Parathyroid adenoma (tissue), 2 donors: Measurements from ENCODE around the gene MRPL32.

Experiments used
- H2AFZ ChIP-seq: fragments of 300-600 bp; sonication (generic); one replicate; pipeline ENCODE4 v1.7.0; 2017; ENCODE audit warnings: antibody characterized with exemption, mild to moderate bottlenecking
- H3K27ac ChIP-seq: fragments of 300-600 bp; sonication (generic); one replicate; pipeline ENCODE4 v1.7.0; 2017
- H3K27me3 ChIP-seq: fragments of 300-600 bp; sonication (generic); one replicate; pipeline ENCODE4 v1.7.0; 2017; ENCODE audit warnings: low read length; ENCODE audit not compliant: control insufficient read depth, insufficient read depth
- H3K36me3 ChIP-seq: fragments of 300-600 bp; sonication (generic); one replicate; pipeline ENCODE4 v1.7.0; 2017; ENCODE audit warnings: low read length; ENCODE audit not compliant: control insufficient read depth, insufficient read depth
- H3K4me1 ChIP-seq: fragments of 300-600 bp; sonication (generic); one replicate; pipeline ENCODE4 v1.7.0; 2017; ENCODE audit warnings: control low read depth
- H3K4me2 ChIP-seq: fragments of 300-600 bp; sonication (generic); one replicate; pipeline ENCODE4 v1.7.0; 2017; ENCODE audit warnings: low read length
- H3K4me3 ChIP-seq: fragments of 300-600 bp; sonication (generic); one replicate; pipeline ENCODE4 v1.7.0; 2017; ENCODE audit warnings: low read depth, low read length
- H3K79me2 ChIP-seq: fragments of 300-600 bp; sonication (generic); one replicate; pipeline ENCODE4 v1.7.0; 2017; ENCODE audit warnings: control low read depth
- H3K9ac ChIP-seq: fragments of 300-600 bp; sonication (generic); one replicate; pipeline ENCODE4 v1.7.0; 2017; ENCODE audit warnings: mild to moderate bottlenecking
- H3K9me3 ChIP-seq: fragments of 300-600 bp; sonication (generic); one replicate; pipeline ENCODE4 v1.7.0; 2017; ENCODE audit warnings: low read length; ENCODE audit not compliant: control insufficient read depth
- TF ChIP-seq, protein P1 (sequence below): fragments of 300-600 bp; sonication (generic); IDR thresholded peaks from one replicate; pipeline ENCODE4 v1.7.0; 2017; ENCODE audit warnings: antibody characterized with exemption, mild to moderate bottlenecking
- donor health status: primary hyperparathyroidism.

Gene MRPL32

DNA sequence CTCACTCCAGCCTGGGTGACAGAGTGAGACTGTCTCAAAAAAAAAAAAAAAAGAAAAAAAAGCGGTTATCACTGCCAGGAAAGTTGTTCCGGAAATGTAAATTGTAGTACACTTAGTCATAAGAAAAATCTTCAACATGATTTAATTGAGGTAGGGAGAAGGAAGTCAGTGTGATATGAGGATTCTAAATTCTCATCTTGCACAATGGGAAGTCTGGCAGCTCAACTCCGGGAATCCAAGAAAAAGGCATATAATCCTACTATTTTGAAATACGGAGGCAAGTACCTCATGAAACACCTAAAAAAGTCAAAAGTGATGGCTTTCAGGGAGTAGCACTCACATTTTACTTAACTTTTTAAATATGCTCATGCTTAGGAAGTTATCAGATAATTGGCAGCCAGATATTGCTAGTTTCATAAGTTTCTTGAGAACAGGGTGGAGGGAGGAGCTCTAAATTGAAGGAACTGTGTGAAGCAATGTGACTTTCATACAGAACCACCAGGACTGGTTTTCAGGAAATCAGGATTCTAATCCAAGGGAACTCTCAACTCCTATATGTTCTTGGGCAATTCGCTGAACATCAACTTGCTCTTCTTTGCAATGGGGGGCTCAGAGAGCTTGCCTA lies 17.6 kb upstream of the MRPL32 start:
- Histone ChIP-seq H2AFZ (no peak overlapping the region), H3K79me2 (no peaks in the 10 kb centered on the region), H3K4me2 (no peak overlapping the region), H3K9ac (no peak overlapping the region), H3K4me3 (no peak overlapping the region), H3K9me3 (no peaks in the 10 kb centered on the region), H3K27me3 (no peaks in the 10 kb centered on the region), H3K36me3 (no peaks in the 10 kb centered on the region), H3K27ac (no peak overlapping the region), H3K4me1 (peaks cover 14% of the 10 kb centered on the region)
- TF ChIP-seq, protein P1, sequence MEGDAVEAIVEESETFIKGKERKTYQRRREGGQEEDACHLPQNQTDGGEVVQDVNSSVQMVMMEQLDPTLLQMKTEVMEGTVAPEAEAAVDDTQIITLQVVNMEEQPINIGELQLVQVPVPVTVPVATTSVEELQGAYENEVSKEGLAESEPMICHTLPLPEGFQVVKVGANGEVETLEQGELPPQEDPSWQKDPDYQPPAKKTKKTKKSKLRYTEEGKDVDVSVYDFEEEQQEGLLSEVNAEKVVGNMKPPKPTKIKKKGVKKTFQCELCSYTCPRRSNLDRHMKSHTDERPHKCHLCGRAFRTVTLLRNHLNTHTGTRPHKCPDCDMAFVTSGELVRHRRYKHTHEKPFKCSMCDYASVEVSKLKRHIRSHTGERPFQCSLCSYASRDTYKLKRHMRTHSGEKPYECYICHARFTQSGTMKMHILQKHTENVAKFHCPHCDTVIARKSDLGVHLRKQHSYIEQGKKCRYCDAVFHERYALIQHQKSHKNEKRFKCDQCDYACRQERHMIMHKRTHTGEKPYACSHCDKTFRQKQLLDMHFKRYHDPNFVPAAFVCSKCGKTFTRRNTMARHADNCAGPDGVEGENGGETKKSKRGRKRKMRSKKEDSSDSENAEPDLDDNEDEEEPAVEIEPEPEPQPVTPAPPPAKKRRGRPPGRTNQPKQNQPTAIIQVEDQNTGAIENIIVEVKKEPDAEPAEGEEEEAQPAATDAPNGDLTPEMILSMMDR: no peak

GRCh38 chr7:42915356-42915755 lies 16.8 kb upstream of the MRPL32 start:
- H3K9ac ChIP-seq: no peak overlapping the region
- H3K27ac ChIP-seq: no peak overlapping the region
- H3K36me3 ChIP-seq: no peaks in the 10 kb centered on the region

DNA sequence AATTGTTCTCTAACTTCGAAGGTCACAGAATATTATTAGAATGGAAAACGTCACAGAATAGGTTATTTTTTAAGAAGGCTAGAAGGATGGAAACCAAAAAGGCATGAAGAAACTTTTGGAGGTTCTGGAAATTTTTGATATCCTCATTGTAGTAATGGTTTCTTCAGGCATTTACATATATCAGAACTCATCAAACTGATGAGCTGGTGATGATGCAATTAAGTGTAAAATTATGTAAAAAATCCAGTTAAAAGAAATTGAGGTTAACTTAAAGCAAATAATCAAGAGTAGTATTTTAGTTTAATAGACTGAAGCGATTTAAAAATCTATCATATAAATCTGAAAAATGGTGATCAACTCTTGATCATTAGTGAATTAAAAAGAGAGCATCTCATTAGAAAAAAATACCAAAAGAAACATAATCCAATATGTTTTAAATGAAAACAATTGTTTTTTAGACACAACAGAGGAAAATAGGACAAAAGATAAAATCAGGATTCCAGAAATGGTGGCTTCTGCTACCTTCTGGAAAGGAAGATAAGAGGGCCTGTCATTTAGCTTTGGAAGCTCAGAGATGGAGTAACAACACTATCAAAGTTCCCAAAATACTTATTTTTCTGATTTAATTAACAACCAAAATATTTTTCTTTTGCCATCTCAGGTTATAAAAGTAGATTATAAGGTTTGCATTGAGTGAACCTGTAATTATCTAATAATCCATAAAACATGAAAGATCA lies 10.0 kb upstream of the MRPL32 start:
- no peaks in the 10 kb centered on the region for H3K4me1 ChIP-seq
- H2AFZ ChIP-seq: no peak overlapping the region
- no peaks in the 10 kb centered on the region for H3K79me2 ChIP-seq
- no peak overlapping the region for H3K9ac ChIP-seq
- H3K27ac ChIP-seq: no peak overlapping the region
- no peaks in the 10 kb centered on the region for H3K9me3 ChIP-seq
- H3K4me2 ChIP-seq: no peak overlapping the region
- H3K4me3 ChIP-seq: no peak overlapping the region
- no peaks in the 10 kb centered on the region for H3K36me3 ChIP-seq
- no peaks in the 10 kb centered on the region for H3K27me3 ChIP-seq
- TF ChIP-seq, protein P1: no peak

More at GRCh38 chr7:42915356-42915755, 16.8 kb upstream of the MRPL32 start:
- Histone ChIP-seq H3K79me2 (no peaks in the 10 kb centered on the region), H3K27me3 (no peaks in the 10 kb centered on the region), H3K4me1 (peaks cover 12% of the 10 kb centered on the region), H3K4me2 (no peak overlapping the region), H3K9me3 (no peaks in the 10 kb centered on the region), H2AFZ (no peak overlapping the region), H3K4me3 (no peak overlapping the region)
- TF ChIP-seq, protein P1: no peak

DNA sequence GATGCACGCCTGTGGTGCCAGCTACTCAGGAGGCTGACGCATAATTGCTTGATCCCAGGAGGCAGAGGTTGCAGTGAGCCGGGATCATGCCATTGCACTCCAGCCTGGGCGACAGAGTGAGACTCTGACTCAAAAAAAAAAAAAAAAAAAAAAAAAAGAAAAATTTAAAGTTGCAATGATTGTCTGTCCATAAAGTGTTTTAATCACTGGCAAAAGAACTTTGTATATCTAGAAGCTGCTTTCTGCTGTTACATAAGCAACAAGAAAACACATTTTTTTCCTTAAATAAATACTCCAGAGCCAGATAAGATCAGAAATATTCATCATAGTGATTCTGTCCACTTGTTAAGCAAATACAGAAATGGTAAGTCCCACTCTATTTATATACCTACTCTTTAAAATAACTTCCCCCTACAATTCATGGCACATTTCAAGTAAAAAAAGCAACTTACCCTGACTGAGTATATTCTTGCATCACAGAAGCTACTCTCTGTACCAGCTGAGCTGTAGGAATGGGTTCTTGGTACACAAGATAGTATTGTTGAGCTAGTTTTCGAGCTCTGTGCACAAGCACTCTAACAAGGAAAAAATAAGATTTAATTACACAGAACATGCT lies 7.8 kb upstream of the MRPL32 start:
- Histone ChIP-seq H3K36me3 (no peaks in the 10 kb centered on the region), H3K4me1 (peaks cover 4% of the 10 kb centered on the region), H3K9me3 (no peaks in the 10 kb centered on the region), H3K4me2 (no peak overlapping the region), H2AFZ (no peak overlapping the region), H3K27ac (no peak overlapping the region), H3K4me3 (no peak overlapping the region), H3K27me3 (no peaks in the 10 kb centered on the region), H3K79me2 (peaks cover 15% of the 10 kb centered on the region), H3K9ac (no peak overlapping the region)
- TF ChIP-seq, protein P1: no peak
